Left lung (tissue), 10 donors: Measurements from ENCODE around the gene HIBCH. TPM values are rescaled to one million over a fixed set of nuclear protein-coding genes. Genes with fewer than 3 reads are reported as not detected.
"Not testable (repeated sequence)": the region's sequence is repeated elsewhere in the genome, so short reads cannot be mapped to it uniquely, and the experiment has no call there.

ENCODE experiments used
- ATAC-seq: fragments of 200-7000 bp; cut with Tn5 transposase; one replicate; pipeline ENCODE4 v1.9.1; 2020; ENCODE audit warnings: moderate library complexity
- DNase-seq, 4 donors: peaks; one replicate each; pipeline ENCODE4 v3.0.0-alpha.2; 2013 to 2020
- H3K27ac ChIP-seq, 2 donors: fragments of 200-600 bp; sonication (generic) in 1 of 2; one replicate each; pipeline versions ENCODE4 v1.5.0 to v1.8.0; 2020 to 2021
- H3K27me3 ChIP-seq, 2 donors: fragments of 200-600 bp; sonication (generic) in 1 of 2; one replicate each; pipeline versions ENCODE4 v1.5.0 to v1.8.0; 2020 to 2021
- H3K36me3 ChIP-seq, 2 donors: fragments of 200-600 bp; sonication (generic) in 1 of 2; one replicate each; pipeline versions ENCODE4 v1.5.0 to v1.8.0; 2020 to 2021
- H3K4me1 ChIP-seq, 2 donors: fragments of 200-600 bp; one replicate each; pipeline ENCODE4 v1.8.0; 2021
- H3K4me3 ChIP-seq, 2 donors: fragments of 200-600 bp; sonication (generic) in 1 of 2; one replicate each; pipeline versions ENCODE4 v1.5.0 to v1.8.0; 2020 to 2021; ENCODE audit warnings: mild to moderate bottlenecking in 1 of 2
- H3K9me3 ChIP-seq, 2 donors: fragments of 200-600 bp; sonication (generic) in 1 of 2; one replicate each; pipeline versions ENCODE4 v1.5.0 to v1.8.0; 2020 to 2021
- CTCF ChIP-seq, 2 donors: fragments of 200-600 bp; sonication (generic) in 1 of 2; IDR thresholded peaks; one replicate each; pipeline versions ENCODE4 v1.5.0 to v1.8.0; 2021; ENCODE audit warnings: antibody characterized with exemption in 2 of 2
- intact Hi-C, 2 donors: fragments of 100-400 bp; cut with DNase I; formaldehyde crosslinking; loops; one replicate each; pipeline versions ENCODE4 v1.11.2 to v1.14.2; 2022
- polyA plus RNA-seq, 6 donors: library from polyadenylated mRNA; unstranded; fragments of 120-200 nt; gene quantifications; one replicate each; pipeline ENCODE4 v1.2.1, GENCODE V29; 2013; ENCODE audit not compliant: insufficient read length in 6 of 6
- total RNA-seq, 2 donors: library from RNA; stranded (reverse); fragmentation: NEBNext Ultra II Directional; extraction: Animal tissue kit (Norgen Biotek cat#: 25700); gene quantifications; one replicate each; pipeline ENCODE4 v1.2.1, GENCODE V29; 2021
- donor health status: DM: no; HTN: yes; CAD: no.
- donor health status: DM: no; HTN: no; CAD: no.

The HIBCH gene
- total and polyA plus RNA-seq, 8 donors = 31.8 to 86.8 (median 71.9) TPM

- intact Hi-C loops = no loop called here
- Histone ChIP-seq H3K27me3 (no peaks in the 10 kb centered on the region), H3K4me1 (peaks cover 0 to 34% of the 10 kb centered on the region in 2 donors), H3K4me3 (peak overlapping the region; percentile 63 to 70), H3K27ac (peak overlapping the region; percentile 87 to 96), H3K9me3 (no peaks in the 10 kb centered on the region), H3K36me3 (no peaks in the 10 kb centered on the region)
- DNase-seq (peak in 1 of 4 donors; percentile 33), ATAC-seq (peak; percentile 49)
- no peak for TF ChIP-seq CTCF (IDR thresholded peaks at IDR 0.05)
Measured at GRCh38 chr2:190318931-190319554, 583 bp downstream of the HIBCH start.

GRCh38 chr2:190318514-190318913 lies 1.1 kb downstream of the HIBCH start:
- H3K27me3 ChIP-seq = no peaks in the 10 kb centered on the region
- TF ChIP-seq CTCF (IDR thresholded peaks at IDR 0.05) = no peak
- DNase-seq (no peak), ATAC-seq (no peak)
- H3K36me3 ChIP-seq = no peaks in the 10 kb centered on the region
- H3K4me3 ChIP-seq = peak overlapping the region; percentile 63 to 70
- peak overlapping the region; percentile 87 to 96 for H3K27ac ChIP-seq
- H3K4me1 ChIP-seq = peaks cover 0 to 34% of the 10 kb centered on the region in 2 donors
- H3K9me3 ChIP-seq = no peaks in the 10 kb centered on the region
- intact Hi-C loops = no loop called here

- peaks cover 3 to 4% of the 10 kb centered on the region in 2 donors for H3K36me3 ChIP-seq
- no peak overlapping the region for H3K27ac ChIP-seq
- ATAC-seq (no peak), DNase-seq (no peak)
- H3K27me3 ChIP-seq = no peaks in the 10 kb centered on the region
- peaks cover 0 to 34% of the 10 kb centered on the region in 2 donors for H3K4me1 ChIP-seq
- no peak for TF ChIP-seq CTCF (IDR thresholded peaks at IDR 0.05)
- H3K4me3 ChIP-seq = no peak overlapping the region
- intact Hi-C loops = no loop called here
- H3K9me3 ChIP-seq = no peaks in the 10 kb centered on the region
Measured at GRCh38 chr2:190315273-190315672, 4.4 kb downstream of the HIBCH start.

GRCh38 chr2:190313880-190314279 lies 5.7 kb downstream of the HIBCH start:
- intact Hi-C loops = no loop called here
- no peak for TF ChIP-seq CTCF (IDR thresholded peaks at IDR 0.05)
- peaks cover 0 to 27% of the 10 kb centered on the region in 2 donors for H3K4me1 ChIP-seq
- DNase-seq (no peak), ATAC-seq (no peak)
- H3K36me3 ChIP-seq = peaks cover 5 to 14% of the 10 kb centered on the region in 2 donors
- H3K27me3 ChIP-seq = no peaks in the 10 kb centered on the region
- no peak overlapping the region for H3K4me3 ChIP-seq
- H3K27ac ChIP-seq = no peak overlapping the region
- no peaks in the 10 kb centered on the region for H3K9me3 ChIP-seq

- ATAC-seq = peak; percentile 66
- H3K27me3 ChIP-seq, H3K27ac ChIP-seq, intact Hi-C loops, H3K4me3 ChIP-seq, DNase-seq, H3K9me3 ChIP-seq: not testable (repeated sequence)
- peaks cover 0 to 16% of the 10 kb centered on the region in 2 donors for H3K4me1 ChIP-seq
- H3K36me3 ChIP-seq = peaks cover 5 to 14% of the 10 kb centered on the region in 2 donors
Measured at GRCh38 chr2:190312635-190313025, 7.0 kb downstream of the HIBCH start.
